CD14-positive monocyte (primary cell): ENCODE measurements around the gene GPI. TPM values are rescaled to one million over a fixed set of nuclear protein-coding genes. Genes with fewer than 3 reads are reported as not detected.

Experiments
- DNase-seq, 3 donors: peaks; one replicate each; pipeline ENCODE4 v3.0.0-alpha.2; 2011 to 2022
- H2AFZ ChIP-seq: 2 replicates; pipeline ENCODE4 v1.6.0; 2012; ENCODE audit warnings: mild to moderate bottlenecking, low read depth, low read length, inconsistent platforms; ENCODE audit not compliant: insufficient read depth, poor library complexity, severe bottlenecking
- H3K27ac ChIP-seq, 2 donors: 1 replicate in 1 of 2; 2 replicates in 1 of 2; pipeline ENCODE4 v1.5.1; 2012 to 2013; ENCODE audit warnings: low read length in 2 of 2, control low read depth in 1 of 2, inconsistent platforms in 1 of 2, low read depth in 1 of 2, mild to moderate bottlenecking in 1 of 2
- H3K27me3 ChIP-seq, 2 donors: one replicate each; pipeline versions ENCODE4 v1.6.0 to v1.6.1; 2011 to 2013; ENCODE audit warnings: low read length in 2 of 2; ENCODE audit not compliant: control insufficient read depth in 2 of 2, insufficient read depth in 2 of 2
- H3K36me3 ChIP-seq, 2 donors: replicated peaks in 1 of 2; 1 replicate in 1 of 2; 2 replicates in 1 of 2; pipeline versions ENCODE4 v1.5.1 to v1.6.1; 2012 to 2013; ENCODE audit warnings: low read length in 2 of 2, control low read depth in 1 of 2, inconsistent platforms in 1 of 2, mild to moderate bottlenecking in 1 of 2; ENCODE audit not compliant: insufficient read depth in 2 of 2, control insufficient read depth in 1 of 2
- H3K4me1 ChIP-seq, 2 donors: 1 replicate in 1 of 2; 2 replicates in 1 of 2; pipeline versions ENCODE4 v1.5.1 to v1.6.1; 2012 to 2013; ENCODE audit warnings: low read length in 2 of 2, control low read depth in 1 of 2, inconsistent platforms in 1 of 2, mild to moderate bottlenecking in 1 of 2, moderate library complexity in 1 of 2; ENCODE audit not compliant: insufficient read depth in 2 of 2, control insufficient read depth in 1 of 2
- H3K4me2 ChIP-seq: replicated peaks from 2 replicates; pipeline ENCODE3; 2012; ENCODE audit warnings: low read length, moderate library complexity, mild to moderate bottlenecking; ENCODE audit not compliant: poor library complexity, severe bottlenecking; ENCODE audit errors: extremely low read depth
- H3K4me3 ChIP-seq, 3 experiments: fragments of 200-600 bp in 1 of 3; sonication (generic) in 1 of 3; replicated peaks in 1 of 3; 1 replicate in 2 of 3; 2 replicates in 1 of 3; pipeline ENCODE4 v1.5.1; 2011 to 2013; ENCODE audit warnings: low read length in 3 of 3, mild to moderate bottlenecking in 3 of 3, control low read depth in 2 of 3, low read depth in 2 of 3, inconsistent platforms in 1 of 3, moderate library complexity in 1 of 3
- H3K79me2 ChIP-seq: 2 replicates; pipeline ENCODE4 v1.6.0; 2012; ENCODE audit warnings: mild to moderate bottlenecking, control low read depth, inconsistent platforms, low read length, moderate library complexity; ENCODE audit not compliant: insufficient read depth
- H3K9ac ChIP-seq: 2 replicates; pipeline ENCODE4 v1.6.0; 2017; ENCODE audit warnings: low read length, mild to moderate bottlenecking; ENCODE audit not compliant: insufficient read depth, poor library complexity, severe bottlenecking
- H3K9me3 ChIP-seq, 2 donors: replicated peaks in 1 of 2; 1 replicate in 1 of 2; 2 replicates in 1 of 2; pipeline versions ENCODE4 v1.5.1 to v1.6.1; 2012 to 2013; ENCODE audit warnings: low read length in 2 of 2, control low read depth in 1 of 2; ENCODE audit not compliant: control insufficient read depth in 1 of 2, insufficient read depth in 1 of 2
- H4K20me1 ChIP-seq: 2 replicates; pipeline ENCODE4 v1.6.0; 2012; ENCODE audit warnings: mild to moderate bottlenecking, low read length, control low read depth, moderate library complexity; ENCODE audit not compliant: insufficient read depth
- H3K27ac Mint-ChIP-seq, 7 donors: one replicate each; pipeline ENCODE4 v1.8.0; 2020; ENCODE audit warnings: mild to moderate bottlenecking in 7 of 7, mixed read lengths in 7 of 7, moderate library complexity in 6 of 7, inconsistent platforms in 2 of 7
- H3K27me3 Mint-ChIP-seq, 3 donors: one replicate each; pipeline ENCODE4 v1.8.0; 2021 to 2022; ENCODE audit warnings: low read depth in 3 of 3, mild to moderate bottlenecking in 3 of 3, mixed read lengths in 3 of 3, moderate library complexity in 3 of 3, inconsistent platforms in 1 of 3
- H3K36me3 Mint-ChIP-seq, 2 donors: one replicate each; pipeline ENCODE4 v1.8.0; 2020; ENCODE audit warnings: mixed read lengths in 2 of 2, inconsistent platforms in 1 of 2, mild to moderate bottlenecking in 1 of 2
- H3K4me1 Mint-ChIP-seq: one replicate; pipeline ENCODE4 v1.8.0; 2020; ENCODE audit warnings: mild to moderate bottlenecking, mixed read lengths
- H3K4me3 Mint-ChIP-seq, 2 donors: one replicate each; pipeline ENCODE4 v1.8.0; 2020; ENCODE audit warnings: mild to moderate bottlenecking in 2 of 2, mixed read lengths in 2 of 2, moderate library complexity in 1 of 2
- H3K9me3 Mint-ChIP-seq, 7 donors: one replicate each; pipeline ENCODE4 v1.8.0; 2020 to 2022; ENCODE audit warnings: mixed read lengths in 7 of 7, mild to moderate bottlenecking in 6 of 7, moderate library complexity in 6 of 7, inconsistent platforms in 2 of 7
- WGBS: methylation state at CpG from one replicate; pipeline ENCODE4 v1.1.5; 2013; ENCODE audit warnings: missing lambda C conversion rate; ENCODE audit not compliant: insufficient coverage; 5-methylcytosine and 5-hydroxymethylcytosine counted together
- intact Hi-C, 2 donors: fragments of 100-400 bp; cut with micrococcal nuclease; formaldehyde crosslinking; loops; one replicate each; pipeline versions ENCODE4 v1.15.0 to v1.15.1; 2023
- polyA plus RNA-seq, 3 donors: library from polyadenylated mRNA; depleted of rRNA in 1 of 3; unstranded in 2 of 3; stranded (reverse) in 1 of 3; fragments of 300-500 nt in 2 of 3; fragments of >200 nt in 1 of 3; fragmentation: Illumina TruSeq in 2 of 3; gene quantifications; 1 replicate in 2 of 3; 2 replicates in 1 of 3; pipeline ENCODE4 v1.2.3, GENCODE V29; 2012 to 2021
- TF ChIP-seq, protein P1 (sequence below): fragments of 200-600 bp; IDR thresholded peaks from one replicate; pipeline ENCODE4 v1.8.0; 2022; ENCODE audit warnings: antibody characterized with exemption, mild to moderate bottlenecking

Gene GPI
- polyA plus RNA-seq, 3 donors, result 81.2 to 107 (median 95.3) TPM

DNA sequence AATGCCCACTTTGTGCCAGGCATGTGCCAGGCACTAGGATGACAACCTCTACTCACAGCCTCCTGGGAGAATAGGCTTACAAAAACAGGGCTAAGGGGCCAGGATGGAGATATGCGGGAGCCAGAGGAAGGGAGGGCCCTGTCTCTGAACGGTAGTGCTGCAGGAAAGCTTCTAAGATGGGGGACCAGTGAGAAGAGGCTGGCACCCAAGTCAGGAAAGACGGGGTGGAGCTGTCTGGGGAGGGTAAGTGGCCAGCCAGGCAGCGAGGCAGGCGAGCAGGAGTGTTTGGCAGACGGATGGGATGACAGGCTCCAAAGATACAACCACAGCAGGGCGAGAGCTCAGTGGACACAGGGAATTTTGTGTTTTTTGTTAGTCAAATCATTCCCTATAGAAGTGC is 44.7 kb upstream of the GPI start:
- DNase-seq, result no peak
- H3K27ac Mint-ChIP-seq, result no peak overlapping the region
- H3K9me3 ChIP-seq, result no peaks in the 10 kb centered on the region
- no peaks in the 10 kb centered on the region for H3K79me2 ChIP-seq
- peaks cover 3 to 12% (median 8%) of the 10 kb centered on the region in 3 donors for H3K27me3 Mint-ChIP-seq
- no peak overlapping the region for H3K9ac ChIP-seq
- no peak overlapping the region for H3K27ac ChIP-seq
- no peak overlapping the region for H2AFZ ChIP-seq
- peaks cover 0 to 2% (median 0%) of the 10 kb centered on the region in 7 donors for H3K9me3 Mint-ChIP-seq
- no peak overlapping the region for H3K4me3 ChIP-seq
- no peak overlapping the region for H3K4me3 Mint-ChIP-seq
- peaks cover 0 to 5% of the 10 kb centered on the region in 2 donors for H3K36me3 Mint-ChIP-seq
- TF ChIP-seq, protein P1, sequence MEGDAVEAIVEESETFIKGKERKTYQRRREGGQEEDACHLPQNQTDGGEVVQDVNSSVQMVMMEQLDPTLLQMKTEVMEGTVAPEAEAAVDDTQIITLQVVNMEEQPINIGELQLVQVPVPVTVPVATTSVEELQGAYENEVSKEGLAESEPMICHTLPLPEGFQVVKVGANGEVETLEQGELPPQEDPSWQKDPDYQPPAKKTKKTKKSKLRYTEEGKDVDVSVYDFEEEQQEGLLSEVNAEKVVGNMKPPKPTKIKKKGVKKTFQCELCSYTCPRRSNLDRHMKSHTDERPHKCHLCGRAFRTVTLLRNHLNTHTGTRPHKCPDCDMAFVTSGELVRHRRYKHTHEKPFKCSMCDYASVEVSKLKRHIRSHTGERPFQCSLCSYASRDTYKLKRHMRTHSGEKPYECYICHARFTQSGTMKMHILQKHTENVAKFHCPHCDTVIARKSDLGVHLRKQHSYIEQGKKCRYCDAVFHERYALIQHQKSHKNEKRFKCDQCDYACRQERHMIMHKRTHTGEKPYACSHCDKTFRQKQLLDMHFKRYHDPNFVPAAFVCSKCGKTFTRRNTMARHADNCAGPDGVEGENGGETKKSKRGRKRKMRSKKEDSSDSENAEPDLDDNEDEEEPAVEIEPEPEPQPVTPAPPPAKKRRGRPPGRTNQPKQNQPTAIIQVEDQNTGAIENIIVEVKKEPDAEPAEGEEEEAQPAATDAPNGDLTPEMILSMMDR, result no peak
- WGBS, result 89% methylated on average over 6 of the region's 7 CpGs
- H3K27me3 ChIP-seq, result no peaks in the 10 kb centered on the region
- H3K4me1 Mint-ChIP-seq, result peaks cover 2% of the 10 kb centered on the region
- H3K36me3 ChIP-seq, result no peaks in the 10 kb centered on the region
- H3K4me2 ChIP-seq, result no peak overlapping the region
- H4K20me1 ChIP-seq, result peaks cover 14% of the 10 kb centered on the region
- no peaks in the 10 kb centered on the region for H3K4me1 ChIP-seq
- intact Hi-C loops, result no loop called here

DNA sequence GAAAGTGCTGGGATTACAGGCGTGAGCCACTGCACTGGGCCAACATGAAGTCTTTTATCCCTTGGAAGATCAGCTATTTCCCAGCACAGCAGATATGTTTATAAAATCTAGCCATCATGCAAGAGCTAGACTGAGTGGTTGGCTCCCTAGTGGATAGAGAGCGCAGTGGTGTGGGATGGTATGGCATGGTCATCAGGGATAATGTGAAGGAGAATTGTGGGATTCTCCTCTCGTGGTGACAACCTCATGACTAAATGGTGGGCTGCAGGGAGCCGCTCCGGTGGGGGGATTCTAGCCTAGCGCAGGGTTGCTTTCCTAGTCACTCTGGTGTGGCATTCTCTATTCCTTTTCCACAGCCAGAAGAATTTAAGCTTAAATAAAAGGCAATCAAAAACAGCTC is 43.3 kb upstream of the GPI start:
- Mint-ChIP-seq H3K27me3 (peaks cover 2 to 6% (median 5%) of the 10 kb centered on the region in 3 donors), H3K4me3 (no peak overlapping the region), H3K36me3 (peaks cover 4 to 10% of the 10 kb centered on the region in 2 donors), H3K27ac (no peak overlapping the region), H3K9me3 (peaks cover 0 to 2% (median 0%) of the 10 kb centered on the region in 7 donors), H3K4me1 (peaks cover 2% of the 10 kb centered on the region)
- TF ChIP-seq, protein P1, result no peak
- H3K79me2 ChIP-seq, result no peaks in the 10 kb centered on the region
- no peak for DNase-seq
- intact Hi-C loops, result no loop called here
- 100% methylated on average over 1 of the region's 6 CpGs for WGBS
- no peak overlapping the region for H3K4me2 ChIP-seq
- H3K4me1 ChIP-seq, result no peaks in the 10 kb centered on the region
- H3K27me3 ChIP-seq, result no peaks in the 10 kb centered on the region
- H3K36me3 ChIP-seq, result no peaks in the 10 kb centered on the region
- no peak overlapping the region for H3K9ac ChIP-seq
- H2AFZ ChIP-seq, result no peak overlapping the region
- peaks cover 7% of the 10 kb centered on the region for H4K20me1 ChIP-seq
- no peaks in the 10 kb centered on the region for H3K9me3 ChIP-seq
- H3K4me3 ChIP-seq, result no peak overlapping the region
- H3K27ac ChIP-seq, result no peak overlapping the region
